Activated naive CD8-positive, alpha-beta T cell treated with anti-CD3 and anti-CD28 coated beads, Interleukin-2, amount 50 U/mL, for 24 hours (primary cell): Measurements from ENCODE around the gene CXCR3.
"Not testable (repeated sequence)": the region's sequence is repeated elsewhere in the genome, so short reads cannot be mapped to it uniquely, and the experiment has no call there.

Experiments
- ATAC-seq: fragments of 150-1000 bp; cut with Tn5 transposase; one replicate; pipeline ENCODE4 v1.10.0; 2021
- DNase-seq: peaks from one replicate; pipeline ENCODE4 v3.0.0; 2021
- H3K27ac Mint-ChIP-seq: one replicate; pipeline ENCODE4 v1.8.0; 2021; ENCODE audit warnings: mild to moderate bottlenecking, mixed read lengths
- H3K27me3 Mint-ChIP-seq: one replicate; pipeline ENCODE4 v1.8.0; 2021; ENCODE audit warnings: mixed read lengths
- H3K36me3 Mint-ChIP-seq: one replicate; pipeline ENCODE4 v1.8.0; 2021; ENCODE audit warnings: low read depth, mixed read lengths
- H3K4me1 Mint-ChIP-seq: one replicate; pipeline ENCODE4 v1.8.0; 2021; ENCODE audit warnings: mixed read lengths
- H3K4me3 Mint-ChIP-seq: one replicate; pipeline ENCODE4 v1.8.0; 2021; ENCODE audit warnings: mild to moderate bottlenecking, moderate library complexity, mixed read lengths
- H3K9me3 Mint-ChIP-seq: one replicate; pipeline ENCODE4 v1.8.0; 2021; ENCODE audit warnings: mixed read lengths

CXCR3 gene

GRCh38 chrX:71653344-71653743 is 35.0 kb upstream of the CXCR3 start:
- no peaks in the 10 kb centered on the region for H3K9me3 Mint-ChIP-seq
- peaks cover 3% of the 10 kb centered on the region for H3K27me3 Mint-ChIP-seq
- ATAC-seq (no peak), DNase-seq (no peak)
- H3K4me3 Mint-ChIP-seq, result no peak overlapping the region
- H3K36me3 Mint-ChIP-seq, result no peaks in the 10 kb centered on the region
- no peak overlapping the region for H3K27ac Mint-ChIP-seq
- H3K4me1 Mint-ChIP-seq, result peaks cover 22% of the 10 kb centered on the region

- H3K9me3 Mint-ChIP-seq, result no peaks in the 10 kb centered on the region
- ATAC-seq (peak; percentile 62), DNase-seq (peak; percentile 52)
- peaks cover 3% of the 10 kb centered on the region for H3K27me3 Mint-ChIP-seq
- H3K4me1 Mint-ChIP-seq, result peaks cover 26% of the 10 kb centered on the region
- H3K4me3 Mint-ChIP-seq, result no peak overlapping the region
- no peaks in the 10 kb centered on the region for H3K36me3 Mint-ChIP-seq
- no peak overlapping the region for H3K27ac Mint-ChIP-seq
Observed at GRCh38 chrX:71652405-71652804, 34.1 kb upstream of the CXCR3 start.

- Mint-ChIP-seq H3K27me3 (peaks cover 1% of the 10 kb centered on the region), H3K9me3 (no peaks in the 10 kb centered on the region)
- peak; percentile 94 for ATAC-seq
Observed at GRCh38 chrX:71650333-71650969, 32.1 kb upstream of the CXCR3 start.

GRCh38 chrX:71644406-71644805 is 26.1 kb upstream of the CXCR3 start:
- not testable (repeated sequence) for H3K4me1 Mint-ChIP-seq, ATAC-seq, DNase-seq, H3K27ac Mint-ChIP-seq, H3K27me3 Mint-ChIP-seq, H3K4me3 Mint-ChIP-seq, H3K9me3 Mint-ChIP-seq, H3K36me3 Mint-ChIP-seq

More at GRCh38 chrX:71650333-71650969, 32.1 kb upstream of the CXCR3 start:
- Mint-ChIP-seq H3K36me3 (no peaks in the 10 kb centered on the region), H3K27ac (peak overlapping the region; percentile 56), H3K4me3 (no peak overlapping the region), H3K4me1 (peaks cover 26% of the 10 kb centered on the region)
- DNase-seq, result no peak

GRCh38 chrX:71640002-71640401 is 21.7 kb upstream of the CXCR3 start:
- DNase-seq, result no peak
- H3K27me3 Mint-ChIP-seq, result no peaks in the 10 kb centered on the region

GRCh38 chrX:71638409-71638808 is 20.1 kb upstream of the CXCR3 start:
- DNase-seq (no peak), ATAC-seq (peak; percentile 51)
- Mint-ChIP-seq H3K27ac (no peak overlapping the region), H3K27me3 (no peaks in the 10 kb centered on the region), H3K36me3 (no peaks in the 10 kb centered on the region), H3K4me1 (peaks cover 3% of the 10 kb centered on the region), H3K4me3 (no peak overlapping the region), H3K9me3 (no peaks in the 10 kb centered on the region)

More at GRCh38 chrX:71640002-71640401, 21.7 kb upstream of the CXCR3 start:
- Mint-ChIP-seq H3K9me3 (no peaks in the 10 kb centered on the region), H3K27ac (no peak overlapping the region), H3K4me1 (peaks cover 3% of the 10 kb centered on the region), H3K4me3 (no peak overlapping the region), H3K36me3 (no peaks in the 10 kb centered on the region)
- no peak for ATAC-seq

GRCh38 chrX:71637848-71638247 is 19.5 kb upstream of the CXCR3 start:
- DNase-seq, result no peak
- Mint-ChIP-seq H3K4me3 (no peak overlapping the region), H3K4me1 (peaks cover 8% of the 10 kb centered on the region), H3K27me3 (no peaks in the 10 kb centered on the region), H3K27ac (no peak overlapping the region), H3K9me3 (no peaks in the 10 kb centered on the region), H3K36me3 (no peaks in the 10 kb centered on the region)
- peak; percentile 47 for ATAC-seq

- Mint-ChIP-seq H3K4me1 (peaks cover 8% of the 10 kb centered on the region), H3K4me3 (peak overlapping the region; percentile 29), H3K27me3 (no peaks in the 10 kb centered on the region), H3K27ac (no peak overlapping the region), H3K36me3 (no peaks in the 10 kb centered on the region), H3K9me3 (no peaks in the 10 kb centered on the region)
- ATAC-seq (peak; percentile 71), DNase-seq (no peak)
Observed at GRCh38 chrX:71637253-71637618, 18.9 kb upstream of the CXCR3 start.

GRCh38 chrX:71636438-71637252 is 18.3 kb upstream of the CXCR3 start:
- H3K4me1 Mint-ChIP-seq, result peaks cover 8% of the 10 kb centered on the region
- H3K36me3 Mint-ChIP-seq, result no peaks in the 10 kb centered on the region
- no peak overlapping the region for H3K27ac Mint-ChIP-seq
- H3K9me3 Mint-ChIP-seq, result no peaks in the 10 kb centered on the region
- H3K27me3 Mint-ChIP-seq, result no peaks in the 10 kb centered on the region
- peak; percentile 46 for ATAC-seq
- DNase-seq, result no peak
- H3K4me3 Mint-ChIP-seq, result peak overlapping the region; percentile 29

GRCh38 chrX:71634366-71634765 is 16.1 kb upstream of the CXCR3 start:
- no peak overlapping the region for H3K27ac Mint-ChIP-seq
- ATAC-seq (no peak), DNase-seq (no peak)
- H3K27me3 Mint-ChIP-seq, result no peaks in the 10 kb centered on the region
- H3K36me3 Mint-ChIP-seq, result no peaks in the 10 kb centered on the region
- H3K9me3 Mint-ChIP-seq, result no peaks in the 10 kb centered on the region
- peaks cover 14% of the 10 kb centered on the region for H3K4me1 Mint-ChIP-seq
- no peak overlapping the region for H3K4me3 Mint-ChIP-seq

- Mint-ChIP-seq H3K36me3 (no peaks in the 10 kb centered on the region), H3K27ac (no peak overlapping the region), H3K4me3 (no peak overlapping the region), H3K4me1 (peaks cover 20% of the 10 kb centered on the region), H3K27me3 (no peaks in the 10 kb centered on the region), H3K9me3 (no peaks in the 10 kb centered on the region)
- DNase-seq (no peak), ATAC-seq (no peak)
Observed at GRCh38 chrX:71632923-71633657, 14.8 kb upstream of the CXCR3 start.

GRCh38 chrX:71629467-71629866 is 11.2 kb upstream of the CXCR3 start:
- no peak overlapping the region for H3K4me3 Mint-ChIP-seq
- ATAC-seq (no peak), DNase-seq (no peak)
- H3K9me3 Mint-ChIP-seq, result no peaks in the 10 kb centered on the region
- H3K36me3 Mint-ChIP-seq, result no peaks in the 10 kb centered on the region
- H3K4me1 Mint-ChIP-seq, result peaks cover 23% of the 10 kb centered on the region
- no peak overlapping the region for H3K27ac Mint-ChIP-seq
- H3K27me3 Mint-ChIP-seq, result no peaks in the 10 kb centered on the region

- no peaks in the 10 kb centered on the region for H3K36me3 Mint-ChIP-seq
- DNase-seq, result no peak
- H3K9me3 Mint-ChIP-seq, result no peaks in the 10 kb centered on the region
- H3K4me3 Mint-ChIP-seq, result no peak overlapping the region
- no peak for ATAC-seq
- peaks cover 34% of the 10 kb centered on the region for H3K4me1 Mint-ChIP-seq
- no peak overlapping the region for H3K27ac Mint-ChIP-seq
- no peaks in the 10 kb centered on the region for H3K27me3 Mint-ChIP-seq
Observed at GRCh38 chrX:71627588-71628404, 9.5 kb upstream of the CXCR3 start.

GRCh38 chrX:71626576-71626975 is 8.3 kb upstream of the CXCR3 start:
- DNase-seq (no peak), ATAC-seq (no peak)
- Mint-ChIP-seq H3K4me3 (no peak overlapping the region), H3K4me1 (peaks cover 46% of the 10 kb centered on the region), H3K27ac (no peak overlapping the region), H3K9me3 (no peaks in the 10 kb centered on the region), H3K27me3 (no peaks in the 10 kb centered on the region), H3K36me3 (peaks cover 2% of the 10 kb centered on the region)
